Stimulated activated CD4-positive, alpha-beta T cell treated with anti-CD3 and anti-CD28 coated beads, Interleukin-15, amount 100 ng/mL, for 48 hours (primary cell): ENCODE measurements around the gene PIK3IP1.
A peak's percentile ranks its signal among the peaks of the same experiment; 100 is the strongest.
"Not testable (repeated sequence)": the region's sequence is repeated elsewhere in the genome, so short reads cannot be mapped to it uniquely, and the experiment has no call there.

Experiments used
- DNase-seq, 2 donors: peaks; one replicate each; pipeline ENCODE4 v3.0.0-alpha.2; 2020; ENCODE audit warnings: low read depth in 2 of 2

The PIK3IP1 gene

GRCh38 chr22:31292236-31292989 lies at the start of gene PIK3IP1:
Gene PIK3IP1 (minus strand): TSS chr22:31292488. CDS start chr22:31292344, 144 bp downstream.
- DNase-seq, result peak; percentile 71 to 76

GRCh38 chr22:31341386-31342088 lies 49.2 kb upstream of the PIK3IP1 start:
- no peak for DNase-seq

GRCh38 chr22:31340765-31341247 lies 48.5 kb upstream of the PIK3IP1 start:
- no peak for DNase-seq

- no peak for DNase-seq
Measured at GRCh38 chr22:31340360-31340759, 48.1 kb upstream of the PIK3IP1 start.

- no peak for DNase-seq
Measured at GRCh38 chr22:31339148-31339832, 47.0 kb upstream of the PIK3IP1 start.

- DNase-seq, result peak; percentile 26 to 30
Measured at GRCh38 chr22:31337178-31337577, 44.9 kb upstream of the PIK3IP1 start.

- DNase-seq, result no peak
Measured at GRCh38 chr22:31334329-31334728, 42.0 kb upstream of the PIK3IP1 start.

- no peak for DNase-seq
Measured at GRCh38 chr22:31333641-31334040, 41.4 kb upstream of the PIK3IP1 start.

- no peak for DNase-seq
Measured at GRCh38 chr22:31332886-31333285, 40.6 kb upstream of the PIK3IP1 start.

GRCh38 chr22:31332010-31332409 lies 39.7 kb upstream of the PIK3IP1 start:
- no peak for DNase-seq

GRCh38 chr22:31329453-31330215 lies 37.3 kb upstream of the PIK3IP1 start:
- no peak for DNase-seq

- no peak for DNase-seq
Measured at GRCh38 chr22:31329029-31329428, 36.7 kb upstream of the PIK3IP1 start.

- DNase-seq, result no peak
Measured at GRCh38 chr22:31328544-31328960, 36.3 kb upstream of the PIK3IP1 start.

- no peak for DNase-seq
Measured at GRCh38 chr22:31327806-31328543, 35.7 kb upstream of the PIK3IP1 start.

GRCh38 chr22:31326877-31327276 lies 34.6 kb upstream of the PIK3IP1 start:
- DNase-seq, result no peak

GRCh38 chr22:31323578-31324550 lies 31.6 kb upstream of the PIK3IP1 start:
- DNase-seq, result no peak

GRCh38 chr22:31321421-31321820 lies 29.1 kb upstream of the PIK3IP1 start:
- DNase-seq, result no peak

GRCh38 chr22:31314220-31314619 lies 21.9 kb upstream of the PIK3IP1 start:
- DNase-seq, result not testable (repeated sequence)

GRCh38 chr22:31313366-31314147 lies 21.3 kb upstream of the PIK3IP1 start:
- peak in 1 of 2 donors; percentile 57 for DNase-seq
